Activated T-cell treated with anti-CD3 and anti-CD28 coated beads for 4 hours (primary cell): ENCODE data around the gene TMCO5A.

Experiments used
- DNase-seq: peaks from one replicate; pipeline ENCODE4 v3.0.0-alpha.2; 2020

TMCO5A gene

GRCh38 chr15:37978231-37978630 lies 43.8 kb downstream of the TMCO5A start:
- no peak for DNase-seq

GRCh38 chr15:37979671-37980409 lies 45.4 kb downstream of the TMCO5A start:
- no peak for DNase-seq

- DNase-seq = no peak
Measured at GRCh38 chr15:37981201-37981600, 46.8 kb downstream of the TMCO5A start.

GRCh38 chr15:37981775-37982174 lies 47.3 kb downstream of the TMCO5A start:
- DNase-seq = no peak

GRCh38 chr15:37984368-37984767 lies 49.9 kb downstream of the TMCO5A start:
- DNase-seq = no peak

GRCh38 chr15:37995461-37996347 lies 61.3 kb downstream of the TMCO5A start:
- no peak for DNase-seq
